Measurements from ENCODE around the gene MEMO1. TPM values are rescaled to one million over a fixed set of nuclear protein-coding genes. Genes with fewer than 3 reads are reported as not detected.
A peak's percentile ranks its signal among the peaks of the same experiment; 100 is the strongest.
"Not testable (repeated sequence)": the region's sequence is repeated elsewhere in the genome, so short reads cannot be mapped to it uniquely, and the experiment has no call there.

Gene MEMO1
- total and polyA plus RNA-seq, 8 donors = 33.0 to 47.3 (median 38.1) TPM

DNA sequence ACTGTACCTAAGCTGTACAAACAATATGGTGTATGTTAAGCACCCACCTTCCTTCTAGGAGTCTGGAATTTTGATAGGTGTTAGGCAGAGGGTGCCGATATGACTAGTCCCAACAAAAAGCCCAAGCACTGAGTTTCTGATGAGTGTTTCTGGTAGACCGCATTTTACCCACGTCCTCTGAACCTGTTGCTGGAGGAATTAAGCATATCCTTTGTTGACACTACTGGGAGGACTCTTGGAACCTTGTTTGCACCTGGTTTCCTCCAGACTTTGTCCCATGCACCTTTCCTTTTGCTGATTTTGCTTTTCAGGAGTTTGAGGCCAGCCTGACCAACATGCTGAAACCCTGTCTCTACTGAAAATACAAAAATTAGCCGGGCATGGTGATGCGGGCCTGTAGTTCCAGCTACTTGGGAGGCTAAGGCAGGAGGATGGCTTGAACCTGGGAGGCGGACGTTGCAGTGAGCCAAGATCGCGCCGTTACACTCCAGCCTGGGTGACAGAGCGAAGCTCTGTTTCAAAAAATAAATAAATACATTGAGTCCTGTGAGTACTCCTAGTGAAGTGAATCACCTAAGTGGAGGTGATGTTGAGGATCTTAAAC is 41.1 kb upstream of the MEMO1 start:
- Histone ChIP-seq H3K4me1 (no peaks in the 10 kb centered on the region), H3K9me3 (no peaks in the 10 kb centered on the region), H3K36me3 (no peaks in the 10 kb centered on the region), H3K27me3 (no peaks in the 10 kb centered on the region), H3K27ac (no peak overlapping the region), H3K4me3 (no peak overlapping the region)
- TF ChIP-seq, protein P1, sequence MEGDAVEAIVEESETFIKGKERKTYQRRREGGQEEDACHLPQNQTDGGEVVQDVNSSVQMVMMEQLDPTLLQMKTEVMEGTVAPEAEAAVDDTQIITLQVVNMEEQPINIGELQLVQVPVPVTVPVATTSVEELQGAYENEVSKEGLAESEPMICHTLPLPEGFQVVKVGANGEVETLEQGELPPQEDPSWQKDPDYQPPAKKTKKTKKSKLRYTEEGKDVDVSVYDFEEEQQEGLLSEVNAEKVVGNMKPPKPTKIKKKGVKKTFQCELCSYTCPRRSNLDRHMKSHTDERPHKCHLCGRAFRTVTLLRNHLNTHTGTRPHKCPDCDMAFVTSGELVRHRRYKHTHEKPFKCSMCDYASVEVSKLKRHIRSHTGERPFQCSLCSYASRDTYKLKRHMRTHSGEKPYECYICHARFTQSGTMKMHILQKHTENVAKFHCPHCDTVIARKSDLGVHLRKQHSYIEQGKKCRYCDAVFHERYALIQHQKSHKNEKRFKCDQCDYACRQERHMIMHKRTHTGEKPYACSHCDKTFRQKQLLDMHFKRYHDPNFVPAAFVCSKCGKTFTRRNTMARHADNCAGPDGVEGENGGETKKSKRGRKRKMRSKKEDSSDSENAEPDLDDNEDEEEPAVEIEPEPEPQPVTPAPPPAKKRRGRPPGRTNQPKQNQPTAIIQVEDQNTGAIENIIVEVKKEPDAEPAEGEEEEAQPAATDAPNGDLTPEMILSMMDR (IDR thresholded peaks at IDR 0.05) = no peak
- no peak for DNase-seq
- ATAC-seq = no peak
- intact Hi-C loops (cut with DNase I) = no loop called here

DNA sequence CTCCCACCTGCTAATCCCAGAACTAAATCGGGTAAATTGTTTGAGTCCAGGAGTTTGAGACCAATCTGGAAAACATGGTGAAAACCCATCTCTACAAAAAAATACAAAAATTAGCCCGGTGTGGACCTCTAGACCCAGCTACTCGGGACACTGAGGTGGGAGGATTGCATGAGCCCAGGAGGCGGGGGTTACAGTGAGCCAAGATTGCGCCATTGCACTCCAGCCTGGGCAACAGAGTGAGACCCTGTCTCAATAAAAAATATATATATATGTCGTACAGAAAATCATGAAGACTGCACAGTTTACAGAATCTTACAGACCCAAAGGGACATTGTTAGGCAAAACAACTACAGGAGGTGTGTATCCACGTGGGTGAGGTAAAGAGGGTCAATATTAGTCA is 32.8 kb upstream of the MEMO1 start:
- H3K4me3 ChIP-seq = no peak overlapping the region
- no peaks in the 10 kb centered on the region for H3K27me3 ChIP-seq
- intact Hi-C loops (cut with DNase I) = no loop called here
- ATAC-seq (no peak), DNase-seq (no peak)
- H3K4me1 ChIP-seq = peaks cover 4 to 6% of the 10 kb centered on the region in 2 donors
- no peaks in the 10 kb centered on the region for H3K9me3 ChIP-seq
- H3K27ac ChIP-seq = no peak overlapping the region
- TF ChIP-seq, protein P1 (IDR thresholded peaks at IDR 0.05) = no peak
- no peaks in the 10 kb centered on the region for H3K36me3 ChIP-seq

DNA sequence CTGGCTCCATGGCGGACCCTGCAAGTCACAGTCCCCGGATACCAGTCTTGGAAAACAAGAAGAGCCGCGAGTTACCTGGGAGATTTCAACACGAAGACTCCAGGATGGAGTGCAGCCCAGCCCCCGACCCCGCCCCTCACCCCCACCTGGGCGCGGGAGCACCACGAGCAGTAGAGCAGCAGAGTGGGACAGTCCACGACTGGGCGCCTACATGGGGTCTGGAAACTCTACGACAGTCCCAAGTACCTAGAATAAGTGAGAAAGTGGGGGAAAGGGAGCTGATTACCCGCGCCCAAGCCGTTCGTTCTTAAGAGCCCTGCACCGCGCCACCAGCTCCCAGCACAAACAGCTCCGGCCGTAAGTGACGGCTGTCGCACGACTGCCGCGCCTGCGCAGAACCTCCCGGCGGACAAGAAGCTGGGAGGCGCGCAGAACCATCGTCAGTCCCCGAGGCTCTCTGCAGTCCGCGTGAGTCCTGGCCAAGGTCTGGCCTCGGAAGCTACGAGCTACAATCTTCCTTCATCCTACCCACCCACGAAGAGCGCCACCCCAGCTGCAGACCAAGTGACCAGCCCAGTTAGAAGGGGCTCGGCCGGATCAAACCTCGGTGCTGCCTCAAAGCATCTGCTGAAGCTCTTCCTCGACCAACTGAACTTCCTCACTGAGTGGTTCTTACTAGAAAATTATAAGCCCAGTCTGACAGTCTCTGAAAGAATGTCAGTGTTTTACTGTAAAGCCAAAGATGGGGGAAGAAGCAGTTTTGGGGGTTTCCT is 28.8 kb upstream of the MEMO1 start, which contains the start of gene DPY30:
DPY30 (minus strand) TSS at position 359 of the 773 bp plus-strand sequence; CDS start at position 10, 349 bp downstream.
- no peaks in the 10 kb centered on the region for H3K9me3 ChIP-seq
- intact Hi-C loops (cut with DNase I) = no loop called here
- peaks cover 0 to 8% of the 10 kb centered on the region in 2 donors for H3K36me3 ChIP-seq
- H3K27me3 ChIP-seq = no peaks in the 10 kb centered on the region
- peaks cover 5 to 10% of the 10 kb centered on the region in 2 donors for H3K4me1 ChIP-seq
- peak within 1 kb of the TSS; percentile 83 to 90 for H3K27ac ChIP-seq
- peak within 1 kb of the TSS; percentile 81 to 92 for H3K4me3 ChIP-seq
- peak; percentile 98 for ATAC-seq
- DNase-seq = peak; percentile 91 to 99 (median 95)
- TF ChIP-seq, protein P1 (IDR thresholded peaks at IDR 0.05) = no peak

DNA sequence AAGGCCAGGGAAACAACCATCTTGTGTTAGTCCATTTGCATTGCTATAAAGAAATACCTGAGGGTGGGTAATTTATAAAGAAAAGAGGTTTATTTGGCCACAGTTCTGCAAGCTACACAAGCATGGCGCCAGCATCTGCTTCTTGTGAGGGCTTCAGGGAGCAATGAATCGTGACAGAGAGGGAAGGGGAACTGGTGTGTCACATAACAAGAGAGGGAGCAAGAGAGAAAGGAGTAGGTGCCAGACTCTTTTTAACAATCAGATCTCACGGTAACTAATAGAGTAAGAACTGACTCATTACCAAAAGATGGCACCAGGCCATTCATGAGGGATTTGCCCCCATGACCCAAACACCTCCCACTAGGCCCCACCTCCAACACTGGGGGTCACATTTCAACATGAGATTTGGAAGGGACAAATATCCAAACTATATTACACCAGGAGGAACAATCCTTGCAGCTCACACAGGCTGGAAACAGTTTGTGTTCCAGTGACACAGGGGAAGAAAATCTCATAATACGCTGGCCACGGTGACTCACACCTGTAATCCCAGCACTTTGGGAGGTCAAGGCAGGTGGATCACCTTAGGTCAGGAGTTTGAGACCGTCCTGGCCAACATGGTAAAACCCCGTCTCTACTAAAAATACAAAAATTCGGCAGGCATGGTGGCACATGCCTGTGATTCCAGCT is 23.5 kb upstream of the MEMO1 start:
- ATAC-seq; DNase-seq; H3K4me1 ChIP-seq; H3K4me3 ChIP-seq; H3K9me3 ChIP-seq; intact Hi-C loops (cut with DNase I); H3K27ac ChIP-seq; H3K27me3 ChIP-seq: not testable (repeated sequence)
- peaks cover 0 to 34% of the 10 kb centered on the region in 2 donors for H3K36me3 ChIP-seq

DNA sequence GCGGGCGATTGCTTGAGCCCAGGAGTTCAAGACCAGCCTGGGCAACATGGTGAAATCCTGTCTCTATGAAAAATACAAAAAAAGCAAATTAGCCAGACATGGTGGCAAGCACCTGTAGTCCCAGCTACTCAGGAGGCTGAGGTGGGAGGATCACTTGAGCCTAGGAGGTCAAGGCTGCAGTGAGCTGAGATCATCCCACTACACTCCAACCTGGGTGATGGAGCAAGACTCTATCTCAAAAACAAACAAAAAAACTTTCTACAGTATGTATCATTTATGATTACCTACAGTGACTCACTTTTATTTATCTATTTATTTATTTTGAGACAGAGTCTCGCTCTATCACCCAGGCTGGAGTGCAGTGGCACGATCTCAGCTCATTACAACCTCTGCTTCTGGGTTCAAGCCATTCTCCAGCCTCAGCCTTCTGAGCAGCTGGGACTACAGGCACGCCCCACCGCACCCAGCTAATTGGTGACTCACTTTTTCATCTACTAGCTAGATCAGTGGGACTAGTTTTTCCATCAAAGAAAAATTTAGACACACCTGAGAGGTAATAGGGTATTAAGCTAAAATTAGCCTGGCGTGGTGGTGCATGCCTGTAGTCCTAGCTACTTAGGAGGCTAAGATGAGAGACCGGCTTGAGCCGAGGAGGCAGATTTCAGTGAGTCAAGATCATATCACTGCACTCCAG is 8.1 kb upstream of the MEMO1 start:
- intact Hi-C loops (cut with DNase I) = not testable (repeated sequence)

More for the DNA sequence above, 8.1 kb upstream of the MEMO1 start:
- not testable (repeated sequence) for H3K27ac ChIP-seq, ATAC-seq, H3K27me3 ChIP-seq, H3K4me1 ChIP-seq, DNase-seq, H3K4me3 ChIP-seq, H3K9me3 ChIP-seq
- H3K36me3 ChIP-seq = peaks cover 0 to 42% of the 10 kb centered on the region in 2 donors
